ENCODE results near the gene EFNA5. TPM values are rescaled to one million over a fixed set of nuclear protein-coding genes. Genes with fewer than 3 reads are reported as not detected.

The EFNA5 gene
- total and polyA plus RNA-seq, 2 of the 13 experiments (the other 11 are each of a cell fraction or from before 2014, with no cell fraction given), result not detected

DNA sequence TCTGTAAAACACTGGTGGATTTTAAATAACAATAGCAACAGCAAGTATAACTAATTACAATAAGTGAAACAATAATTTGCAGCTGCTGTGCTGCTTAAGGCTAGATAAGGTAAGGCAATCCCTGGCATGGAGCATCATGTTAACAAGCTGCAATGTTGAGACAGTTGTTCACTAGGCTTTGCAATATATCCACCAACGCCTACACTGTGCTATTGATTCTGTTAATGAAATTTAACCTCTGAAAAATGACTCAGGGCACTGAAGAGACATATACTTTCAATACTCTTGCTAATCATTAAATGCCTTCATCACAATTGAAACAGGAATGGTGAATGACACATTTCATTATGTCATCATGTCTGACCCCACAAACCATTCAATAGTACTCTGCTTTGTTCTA is 255.0 kb downstream of the EFNA5 start (continued):
- TF ChIP-seq ZNF652 (CRISPR knock-in tag; IDR thresholded peaks at IDR 0.05; ENCODE audit: borderline replicate concordance, low read depth), result no peak

- Histone ChIP-seq H3K9me3 (ENCODE audit: low read length) (no peaks in the 10 kb centered on the region), H3K27me3 (ENCODE audit: control insufficient read depth in 1 of 2, insufficient read depth in 2 of 2, low read length in 2 of 2) (no peaks in the 10 kb centered on the region), H3K27ac (ENCODE audit: extremely low read length, insufficient read depth, low read length) (no peak overlapping the region), H3K9ac (ENCODE audit: insufficient read depth, low read depth, low read length) (no peak overlapping the region), H3K36me3 (replicated peaks in 1 of 2; ENCODE audit: control insufficient read depth in 1 of 2, insufficient read depth in 2 of 2, low read length in 2 of 2) (no peaks in the 10 kb centered on the region), H3K4me3 (replicated peaks in 1 of 3; ENCODE audit: insufficient read depth in 1 of 3, low read depth in 2 of 3, low read length in 3 of 3) (no peak overlapping the region), H3K4me1 (ENCODE audit: insufficient read depth, low read length) (no peaks in the 10 kb centered on the region), H3K79me2 (ENCODE audit: insufficient read depth, low read length) (no peaks in the 10 kb centered on the region), H4K20me1 (ENCODE audit: insufficient read depth, low read length) (no peaks in the 10 kb centered on the region), H2AFZ (ENCODE audit: low read length) (no peak overlapping the region), H3K4me2 (ENCODE audit: low read depth, low read length) (no peak overlapping the region)
- CTCF ChIA-PET (ENCODE audit: low intra/inter-chr PET ratio, low total read pairs), result no interaction called here
- 2% methylated on average over 2 of the region's 2 CpGs for WGBS (ENCODE audit: low lambda C conversion rate)
- TF ChIP-seq ZNF878 (CRISPR knock-in tag; IDR thresholded peaks at IDR 0.05) (no peak), MED13 (CRISPR knock-in tag; IDR thresholded peaks at IDR 0.05) (no peak), ZFP1 (CRISPR knock-in tag; IDR thresholded peaks at IDR 0.05) (no peak), ZNF850 (CRISPR knock-in tag; conservative IDR thresholded peaks at IDR 0.05) (no peak), ZBTB21 (CRISPR knock-in tag; IDR thresholded peaks at IDR 0.05) (no peak), CHD2 (IDR thresholded peaks at IDR 0.05; ENCODE audit: low read depth, low read length) (no peak), FOXA3 (CRISPR knock-in tag; IDR thresholded peaks at IDR 0.05) (no peak), SIX4 (CRISPR knock-in tag; IDR thresholded peaks at IDR 0.05) (no peak)
- TF ChIP-seq, protein P1, sequence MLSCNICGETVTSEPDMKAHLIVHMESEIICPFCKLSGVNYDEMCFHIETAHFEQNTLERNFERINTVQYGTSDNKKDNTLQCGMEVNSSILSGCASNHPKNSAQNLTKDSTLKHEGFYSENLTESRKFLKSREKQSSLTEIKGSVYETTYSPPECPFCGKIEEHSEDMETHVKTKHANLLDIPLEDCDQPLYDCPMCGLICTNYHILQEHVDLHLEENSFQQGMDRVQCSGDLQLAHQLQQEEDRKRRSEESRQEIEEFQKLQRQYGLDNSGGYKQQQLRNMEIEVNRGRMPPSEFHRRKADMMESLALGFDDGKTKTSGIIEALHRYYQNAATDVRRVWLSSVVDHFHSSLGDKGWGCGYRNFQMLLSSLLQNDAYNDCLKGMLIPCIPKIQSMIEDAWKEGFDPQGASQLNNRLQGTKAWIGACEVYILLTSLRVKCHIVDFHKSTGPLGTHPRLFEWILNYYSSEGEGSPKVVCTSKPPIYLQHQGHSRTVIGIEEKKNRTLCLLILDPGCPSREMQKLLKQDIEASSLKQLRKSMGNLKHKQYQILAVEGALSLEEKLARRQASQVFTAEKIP (CRISPR knock-in tag; IDR thresholded peaks at IDR 0.05; ENCODE audit: borderline replicate concordance), result no peak
- in situ Hi-C loops (cut with HindIII; ENCODE audit: extremely low pct_ligation_motif_present, low pct_unique_long_range_greater_than_20kb), result no loop called here
- POLR2A ChIA-PET, result no interaction called here
- no peak for ATAC-seq
- no peak for FAIRE-seq
- intact Hi-C loops (cut with micrococcal nuclease; ENCODE audit: unreplicated experiment), result no loop called here
- DNase-seq (ENCODE audit: low spot score), result no peak
- no TSS peak for BruUV-seq (replicated peaks)
These were observed 255.9 kb downstream of the EFNA5 start for GRCh38 chr5:107414802-107415201.

All from HepG2 (cell line).